ENCODE results near the gene CELA1. TPM values are rescaled to one million over a fixed set of nuclear protein-coding genes. Genes with fewer than 3 reads are reported as not detected.
A peak's percentile ranks its signal among the peaks of the same experiment; 100 is the strongest.

Gene CELA1
- total and polyA plus RNA-seq, 8 donors, result not detected

DNA sequence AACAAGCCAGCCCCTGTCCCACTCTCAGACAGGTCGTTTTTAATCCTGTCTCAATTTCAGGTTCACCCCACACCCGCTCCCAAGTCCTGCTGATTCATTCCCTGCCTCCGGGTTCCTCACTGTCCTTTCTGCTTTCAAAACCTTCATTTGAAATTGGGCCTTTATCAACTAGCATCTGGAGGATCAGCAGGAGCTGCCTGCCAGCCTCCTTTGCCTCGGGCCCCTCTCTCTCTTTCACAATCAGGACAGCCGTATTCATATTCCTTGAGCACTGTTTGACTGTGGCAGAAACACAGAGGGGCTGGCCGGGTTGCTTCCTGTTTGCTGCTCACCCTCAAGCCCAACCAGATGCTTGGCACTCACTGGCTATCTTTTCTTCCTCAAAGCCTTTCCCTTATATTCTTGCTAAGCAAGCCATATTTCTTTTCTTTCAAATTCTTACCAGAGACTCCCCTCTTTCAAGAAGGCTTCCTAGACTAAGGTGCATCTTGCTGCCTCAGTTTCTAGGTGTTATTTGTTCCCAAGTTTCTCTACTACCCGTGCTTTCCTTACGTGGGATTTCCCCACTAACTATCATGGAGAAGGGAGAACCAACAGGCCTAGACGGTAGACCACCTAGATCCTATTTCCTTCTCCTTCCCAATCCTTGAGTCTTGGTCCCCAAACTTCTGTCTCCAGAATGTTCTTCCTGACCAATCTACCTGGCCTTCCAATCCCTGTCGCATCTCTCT is 41.8 kb upstream of the CELA1 start:
- ATAC-seq (no peak), DNase-seq (no peak)

DNA sequence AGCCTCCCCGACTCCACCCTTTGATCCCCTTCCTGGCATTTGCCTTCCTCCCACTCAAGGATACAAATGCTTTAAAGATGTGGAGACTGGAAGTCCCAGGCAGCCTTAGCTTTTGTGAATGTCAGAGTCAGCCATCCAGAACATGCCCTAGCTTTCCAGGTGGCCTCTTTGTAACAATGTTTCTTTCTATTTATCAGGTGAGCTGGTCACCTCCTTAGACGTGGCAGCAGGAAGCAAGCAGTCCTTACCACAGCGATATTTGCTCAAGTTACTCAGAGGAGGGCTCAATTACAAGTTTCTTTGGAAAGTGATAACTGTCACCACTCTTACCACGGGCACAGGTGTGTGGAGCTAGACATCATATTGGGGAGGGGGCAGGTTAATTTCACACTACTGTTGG is 39.9 kb upstream of the CELA1 start:
- intact Hi-C loops (cut with DNase I), result no loop called here
- Histone ChIP-seq H3K9me3 (no peaks in the 10 kb centered on the region), H3K4me1 (peaks cover 0 to 18% of the 10 kb centered on the region in 2 donors), H3K27ac (no peak overlapping the region), H3K4me3 (no peak overlapping the region), H3K36me3 (no peaks in the 10 kb centered on the region), H3K27me3 (peaks cover 0 to 9% of the 10 kb centered on the region in 2 donors)
- DNase-seq (no peak), ATAC-seq (peak; percentile 5)
- TF ChIP-seq, protein P1, sequence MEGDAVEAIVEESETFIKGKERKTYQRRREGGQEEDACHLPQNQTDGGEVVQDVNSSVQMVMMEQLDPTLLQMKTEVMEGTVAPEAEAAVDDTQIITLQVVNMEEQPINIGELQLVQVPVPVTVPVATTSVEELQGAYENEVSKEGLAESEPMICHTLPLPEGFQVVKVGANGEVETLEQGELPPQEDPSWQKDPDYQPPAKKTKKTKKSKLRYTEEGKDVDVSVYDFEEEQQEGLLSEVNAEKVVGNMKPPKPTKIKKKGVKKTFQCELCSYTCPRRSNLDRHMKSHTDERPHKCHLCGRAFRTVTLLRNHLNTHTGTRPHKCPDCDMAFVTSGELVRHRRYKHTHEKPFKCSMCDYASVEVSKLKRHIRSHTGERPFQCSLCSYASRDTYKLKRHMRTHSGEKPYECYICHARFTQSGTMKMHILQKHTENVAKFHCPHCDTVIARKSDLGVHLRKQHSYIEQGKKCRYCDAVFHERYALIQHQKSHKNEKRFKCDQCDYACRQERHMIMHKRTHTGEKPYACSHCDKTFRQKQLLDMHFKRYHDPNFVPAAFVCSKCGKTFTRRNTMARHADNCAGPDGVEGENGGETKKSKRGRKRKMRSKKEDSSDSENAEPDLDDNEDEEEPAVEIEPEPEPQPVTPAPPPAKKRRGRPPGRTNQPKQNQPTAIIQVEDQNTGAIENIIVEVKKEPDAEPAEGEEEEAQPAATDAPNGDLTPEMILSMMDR (IDR thresholded peaks at IDR 0.05), result no peak

More for the DNA sequence above, 41.8 kb upstream of the CELA1 start:
- Histone ChIP-seq H3K27ac (peak overlapping the region in 1 of 2 donors; percentile 6), H3K27me3 (peaks cover 0 to 27% of the 10 kb centered on the region in 2 donors), H3K36me3 (no peaks in the 10 kb centered on the region), H3K9me3 (no peaks in the 10 kb centered on the region), H3K4me1 (peaks cover 5 to 36% of the 10 kb centered on the region in 2 donors), H3K4me3 (no peak overlapping the region)
- TF ChIP-seq, protein P1 (IDR thresholded peaks at IDR 0.05), result no peak
- intact Hi-C loops (cut with DNase I), result no loop called here

DNA sequence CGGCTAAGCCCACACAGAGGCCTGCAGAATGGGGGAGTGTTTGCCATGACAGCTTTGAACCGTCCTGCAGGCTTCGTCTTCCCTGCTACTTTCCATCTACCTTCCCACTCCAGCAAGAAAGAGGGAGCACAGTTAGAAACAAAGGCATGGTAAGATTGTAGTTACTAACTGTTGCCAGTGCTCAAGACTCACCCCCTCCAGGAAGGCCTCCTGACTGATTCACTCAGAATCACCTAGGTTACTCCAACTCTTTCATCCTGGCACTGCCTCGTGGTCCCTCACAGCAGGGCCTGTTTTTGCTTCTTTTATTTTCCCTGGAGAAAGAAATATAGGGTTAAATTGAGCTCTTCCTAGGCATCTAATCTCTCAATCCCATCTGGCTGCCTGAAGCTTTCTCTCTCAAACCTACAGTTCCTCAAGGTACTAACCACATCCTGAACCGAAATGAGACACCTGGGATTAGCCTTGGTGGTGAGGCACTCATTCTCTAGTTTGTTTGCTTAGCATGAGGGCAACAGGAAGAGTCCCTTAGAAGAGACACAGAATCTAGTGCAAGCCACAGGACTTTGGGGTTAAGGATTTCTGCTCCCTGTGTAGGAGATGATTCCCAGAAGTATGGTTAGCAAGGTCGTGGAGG is 36.9 kb upstream of the CELA1 start:
- no peaks in the 10 kb centered on the region for H3K27me3 ChIP-seq
- intact Hi-C loops (cut with DNase I), result no loop called here
- no peaks in the 10 kb centered on the region for H3K9me3 ChIP-seq
- peaks cover 0 to 9% of the 10 kb centered on the region in 2 donors for H3K36me3 ChIP-seq
- ATAC-seq, result no peak
- H3K4me3 ChIP-seq, result no peak overlapping the region
- TF ChIP-seq, protein P1 (IDR thresholded peaks at IDR 0.05), result no peak
- no peak for DNase-seq
- H3K27ac ChIP-seq, result no peak overlapping the region
- H3K4me1 ChIP-seq, result peaks cover 0 to 2% of the 10 kb centered on the region in 2 donors

DNA sequence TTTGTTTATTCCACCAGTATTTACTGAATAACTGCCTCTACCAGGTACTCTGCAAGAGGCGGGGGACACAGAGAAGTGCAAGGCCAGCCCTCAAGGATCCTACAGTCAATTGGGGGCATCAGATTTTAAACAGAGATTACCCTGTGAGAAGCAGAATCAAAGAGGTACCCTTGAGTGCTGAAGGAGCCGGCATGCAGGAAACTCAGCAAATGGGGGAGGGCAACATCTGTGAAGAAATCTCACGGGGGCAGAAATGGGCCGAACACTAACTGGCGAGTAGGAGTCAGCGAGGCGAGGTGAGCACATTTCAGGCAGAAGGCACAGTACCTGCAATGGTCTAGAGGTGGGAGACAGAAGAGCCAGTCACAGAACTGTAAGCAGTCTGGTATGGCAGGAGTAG is 35.7 kb upstream of the CELA1 start:
- Histone ChIP-seq H3K27ac (no peak overlapping the region), H3K4me1 (no peaks in the 10 kb centered on the region), H3K9me3 (no peaks in the 10 kb centered on the region), H3K27me3 (no peaks in the 10 kb centered on the region), H3K4me3 (no peak overlapping the region), H3K36me3 (peaks cover 0 to 11% of the 10 kb centered on the region in 2 donors)
- ATAC-seq, result no peak
- TF ChIP-seq, protein P1 (IDR thresholded peaks at IDR 0.05), result no peak
- intact Hi-C loops (cut with DNase I), result no loop called here
- DNase-seq, result no peak
